ENCODE measurements around the gene PDZK1IP1. TPM values are rescaled to one million over a fixed set of nuclear protein-coding genes. Genes with fewer than 3 reads are reported as not detected.

PDZK1IP1 gene
- total and polyA plus RNA-seq, 2 donors (not counting 3 experiments of a cell fraction or from before 2014, with no cell fraction given) = 0.52 TPM; not detected in 1

- no peak overlapping the region for H3K4me3 ChIP-seq (replicated peaks in 1 of 3; ENCODE audit: insufficient read depth in 1 of 3, low read depth in 1 of 3, low read length in 3 of 3)
- TF ChIP-seq EZH2 (IDR thresholded peaks at IDR 0.05; ENCODE audit: borderline replicate concordance, low read depth, low read length, severe bottlenecking) (no peak), MAX (IDR thresholded peaks at IDR 0.05; ENCODE audit: insufficient read depth, insufficient read length) (no peak), GATA2 (IDR thresholded peaks at IDR 0.05; ENCODE audit: insufficient read depth, insufficient read length, low read depth, low read length) (no peak), POLR2AphosphoS5 (IDR thresholded peaks at IDR 0.05; ENCODE audit: insufficient read depth, low read depth, low read length) (no peak), JUN (IDR thresholded peaks at IDR 0.05; ENCODE audit: borderline replicate concordance, insufficient read depth, insufficient read length, low read depth) (no peak), POLR2A (IDR thresholded peaks at IDR 0.05; ENCODE audit: low read depth, low read length) (no peak), MYC (IDR thresholded peaks at IDR 0.05; ENCODE audit: low read depth, low read length) (no peak), FOS (IDR thresholded peaks at IDR 0.05; ENCODE audit: borderline replicate concordance, insufficient read depth, low read length) (no peak)
- TF ChIP-seq, protein P1, sequence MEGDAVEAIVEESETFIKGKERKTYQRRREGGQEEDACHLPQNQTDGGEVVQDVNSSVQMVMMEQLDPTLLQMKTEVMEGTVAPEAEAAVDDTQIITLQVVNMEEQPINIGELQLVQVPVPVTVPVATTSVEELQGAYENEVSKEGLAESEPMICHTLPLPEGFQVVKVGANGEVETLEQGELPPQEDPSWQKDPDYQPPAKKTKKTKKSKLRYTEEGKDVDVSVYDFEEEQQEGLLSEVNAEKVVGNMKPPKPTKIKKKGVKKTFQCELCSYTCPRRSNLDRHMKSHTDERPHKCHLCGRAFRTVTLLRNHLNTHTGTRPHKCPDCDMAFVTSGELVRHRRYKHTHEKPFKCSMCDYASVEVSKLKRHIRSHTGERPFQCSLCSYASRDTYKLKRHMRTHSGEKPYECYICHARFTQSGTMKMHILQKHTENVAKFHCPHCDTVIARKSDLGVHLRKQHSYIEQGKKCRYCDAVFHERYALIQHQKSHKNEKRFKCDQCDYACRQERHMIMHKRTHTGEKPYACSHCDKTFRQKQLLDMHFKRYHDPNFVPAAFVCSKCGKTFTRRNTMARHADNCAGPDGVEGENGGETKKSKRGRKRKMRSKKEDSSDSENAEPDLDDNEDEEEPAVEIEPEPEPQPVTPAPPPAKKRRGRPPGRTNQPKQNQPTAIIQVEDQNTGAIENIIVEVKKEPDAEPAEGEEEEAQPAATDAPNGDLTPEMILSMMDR (IDR thresholded peaks at IDR 0.05; ENCODE audit: extremely low read depth in 1 of 2, insufficient read depth in 1 of 2, low read depth in 1 of 2, low read length in 2 of 2) = no peak
- H3K27me3 ChIP-seq (ENCODE audit: control insufficient read depth in 2 of 2, insufficient read depth in 2 of 2, low read length in 2 of 2) = no peaks in the 10 kb centered on the region
- H3K9me3 ChIP-seq (replicated peaks; ENCODE audit: control insufficient read depth, insufficient read depth, low read length) = no peaks in the 10 kb centered on the region
- H2AFZ ChIP-seq (ENCODE audit: low read depth, low read length) = no peak overlapping the region
- POLR2A ChIA-PET = no interaction called here
- no peaks in the 10 kb centered on the region for H3K79me2 ChIP-seq (ENCODE audit: control insufficient read depth, insufficient read depth, low read length)
- no peaks in the 10 kb centered on the region for H3K9me1 ChIP-seq (replicated peaks; ENCODE audit: control insufficient read depth, extremely low read depth, insufficient read depth, low read length)
- H3K36me3 ChIP-seq (ENCODE audit: control insufficient read depth in 2 of 2, extremely low read depth in 1 of 2, insufficient read depth in 2 of 2, low read length in 2 of 2) = no peaks in the 10 kb centered on the region
- FAIRE-seq (no peak), DNase-seq (ENCODE audit: low read depth, low spot score) (no peak)
- dilution Hi-C loops (cut with MboI; ENCODE audit: extremely low pct_ligation_motif_present, low sequenced_read_pairs) (no loop called here), intact Hi-C loops (cut with micrococcal nuclease) (no loop called here)
- CTCF ChIA-PET = interaction anchor here (1.4 to 2.0 kb wide), 2 partner anchors 7 to 76 kb away, joined by 3 to 5 read pairs; no protein-coding TSS in a partner anchor
- no TSS peak for BruUV-seq (replicated peaks)
- H4K20me1 ChIP-seq (replicated peaks; ENCODE audit: control insufficient read depth, extremely low read depth, insufficient read depth, low read length) = no peaks in the 10 kb centered on the region
- no peak overlapping the region for H3K4me2 ChIP-seq (ENCODE audit: insufficient read depth, low read length)
- no peak overlapping the region for H3K9ac ChIP-seq (replicated peaks; ENCODE audit: extremely low read depth, insufficient read depth, low read length)
- H3K4me1 ChIP-seq (ENCODE audit: control insufficient read depth, extremely low read depth, insufficient read depth, low read length) = peaks cover 17% of the 10 kb centered on the region
- H3K27ac ChIP-seq (ENCODE audit: insufficient read depth, low read depth, low read length) = no peak overlapping the region
Measured at GRCh38 chr1:47186267-47187185, 3.3 kb downstream of the PDZK1IP1 start.
